ENCODE results near the gene PTPN6. TPM values are rescaled to one million over a fixed set of nuclear protein-coding genes. Genes with fewer than 3 reads are reported as not detected.

Gene PTPN6
- total RNA-seq, 1 donor from 2014 or later = 3.2 TPM

GRCh38 chr12:6923003-6923732 is 28.0 kb upstream of the PTPN6 start:
- DNase-seq (ENCODE audit: low read depth in 2 of 2) = no peak

- no peak for DNase-seq (ENCODE audit: low read depth in 2 of 2)
Observed at GRCh38 chr12:6923851-6924250, 27.3 kb upstream of the PTPN6 start.

DNA sequence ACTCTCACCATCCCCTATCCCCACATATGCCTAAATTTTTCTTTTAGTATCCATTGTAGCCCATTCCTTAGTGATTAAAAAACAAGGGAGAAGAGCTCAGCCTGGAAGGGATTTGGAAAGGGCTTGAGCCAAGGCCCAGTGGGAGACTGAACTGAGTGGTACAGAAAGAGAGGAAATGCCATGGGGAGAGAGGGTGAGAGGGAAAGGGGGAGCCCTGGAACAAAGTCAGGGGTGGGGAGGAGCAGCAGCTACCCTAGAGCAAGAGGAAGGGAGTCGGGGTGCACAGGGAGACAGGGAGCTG is 26.0 kb upstream of the PTPN6 start:
- DNase-seq (ENCODE audit: low read depth in 2 of 2) = peak in 1 of 2 donors; percentile 29

GRCh38 chr12:6925540-6926279 is 25.4 kb upstream of the PTPN6 start:
- peak in 1 of 2 donors; percentile 87 for DNase-seq (ENCODE audit: low read depth in 2 of 2)

DNA sequence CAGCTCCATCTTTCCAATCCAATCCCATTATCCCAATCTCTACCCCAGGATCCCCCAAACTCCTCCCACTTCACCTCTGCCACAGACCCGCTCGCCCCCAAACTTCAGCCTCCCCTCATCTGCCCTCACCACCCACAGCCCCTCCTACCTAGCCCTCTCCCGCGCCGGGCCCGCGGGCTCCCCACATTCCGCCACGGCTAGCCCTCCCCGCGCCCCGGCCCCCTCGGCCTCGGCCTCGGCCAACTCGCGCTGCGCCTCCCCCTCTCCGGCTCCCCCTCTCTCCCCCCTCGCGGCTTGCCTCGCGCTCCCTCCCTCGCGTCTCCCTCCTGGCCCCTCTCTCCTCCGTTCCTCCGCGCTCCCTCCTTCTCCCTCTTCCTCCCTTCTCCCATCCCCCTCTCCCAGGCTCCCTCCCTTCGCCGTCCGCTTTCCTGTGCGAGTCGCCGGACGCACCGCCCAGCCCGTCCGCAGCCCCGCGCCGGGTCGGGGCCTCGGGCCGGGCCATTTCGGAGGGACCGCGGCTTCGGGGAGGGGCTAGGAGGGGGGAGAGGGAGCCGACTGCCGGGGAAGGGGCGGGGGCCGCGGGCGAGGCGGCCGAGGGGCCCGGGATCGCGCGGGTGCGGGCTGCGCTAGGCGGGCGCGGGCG is 23.7 kb upstream of the PTPN6 start, which contains the start of gene ATN1:
Gene ATN1 (plus strand): TSS at position 581 of the 643 bp plus-strand sequence. CDS start 6,043 bp downstream, outside the sequence.
- DNase-seq (ENCODE audit: low read depth in 2 of 2) = peak; percentile 72 to 76

DNA sequence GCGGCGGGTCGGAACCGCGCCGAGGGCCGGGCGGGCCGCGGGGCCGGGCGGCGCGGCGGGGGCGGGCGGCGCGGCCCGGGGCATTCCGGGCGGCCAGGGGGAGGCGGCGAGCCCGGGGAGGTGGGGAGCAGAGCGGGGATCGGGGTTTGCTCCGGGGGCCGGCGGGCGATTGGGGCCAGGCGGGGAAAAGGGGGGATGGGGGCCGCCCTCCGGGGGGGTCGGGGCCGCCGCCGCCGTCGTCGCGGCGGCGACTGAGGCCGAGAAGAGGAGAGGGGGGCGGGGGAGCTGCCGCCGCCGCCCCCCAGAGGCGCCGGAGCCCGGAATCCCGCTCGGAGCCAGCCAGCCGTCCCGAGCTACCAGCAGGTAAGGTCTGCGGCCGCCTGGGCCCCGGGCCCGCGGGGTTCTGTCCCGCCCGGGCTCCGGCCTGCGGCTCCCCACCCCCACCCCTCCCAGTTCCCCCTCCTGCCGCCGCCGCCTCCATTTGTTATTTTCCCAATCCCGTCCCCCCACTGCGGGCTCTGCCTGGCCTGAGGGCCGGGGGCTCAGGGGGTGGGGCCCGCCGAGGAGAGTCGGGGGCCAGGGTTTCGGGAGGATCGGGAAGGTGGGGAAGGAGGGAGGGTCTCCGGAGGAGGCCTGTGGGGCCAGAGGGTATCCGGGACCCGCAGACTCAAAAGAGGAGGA is 23.0 kb upstream of the PTPN6 start:
- DNase-seq (ENCODE audit: low read depth in 2 of 2) = no peak

DNA sequence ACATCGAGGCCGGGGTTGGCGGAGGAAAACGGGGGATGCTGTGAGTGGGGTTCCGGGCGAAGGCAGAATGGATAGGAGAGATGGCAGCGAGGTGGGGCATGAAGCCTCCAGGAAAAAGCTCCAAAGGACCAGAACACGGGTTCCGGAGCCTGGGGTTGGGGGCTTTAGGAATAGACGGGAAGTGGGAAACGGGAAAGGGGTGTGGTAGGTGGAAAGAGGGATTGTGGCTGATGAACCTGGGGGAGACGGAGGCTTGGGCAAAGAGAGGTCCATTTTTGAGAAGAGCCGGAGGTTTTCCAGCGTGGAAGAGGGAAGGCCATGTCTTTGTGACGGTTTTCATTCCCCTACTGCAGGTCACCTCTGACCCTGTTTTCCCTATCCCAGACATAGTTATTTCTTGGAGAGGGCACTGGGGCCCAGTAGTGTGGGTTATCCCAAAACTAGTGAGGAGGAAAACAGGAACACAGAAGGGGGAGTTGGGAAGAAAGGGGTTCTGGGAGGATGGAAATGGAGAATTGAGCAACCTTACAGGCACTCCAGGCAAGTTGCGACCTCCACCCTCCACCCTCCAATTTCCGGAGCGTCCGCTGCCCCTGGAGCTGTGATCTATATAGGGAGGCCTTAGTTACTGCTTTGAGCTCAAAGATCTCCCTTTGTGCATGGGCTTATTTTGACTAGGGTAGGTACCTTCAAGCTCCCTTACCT is 22.3 kb upstream of the PTPN6 start:
- no peak for DNase-seq (ENCODE audit: low read depth in 2 of 2)

DNA sequence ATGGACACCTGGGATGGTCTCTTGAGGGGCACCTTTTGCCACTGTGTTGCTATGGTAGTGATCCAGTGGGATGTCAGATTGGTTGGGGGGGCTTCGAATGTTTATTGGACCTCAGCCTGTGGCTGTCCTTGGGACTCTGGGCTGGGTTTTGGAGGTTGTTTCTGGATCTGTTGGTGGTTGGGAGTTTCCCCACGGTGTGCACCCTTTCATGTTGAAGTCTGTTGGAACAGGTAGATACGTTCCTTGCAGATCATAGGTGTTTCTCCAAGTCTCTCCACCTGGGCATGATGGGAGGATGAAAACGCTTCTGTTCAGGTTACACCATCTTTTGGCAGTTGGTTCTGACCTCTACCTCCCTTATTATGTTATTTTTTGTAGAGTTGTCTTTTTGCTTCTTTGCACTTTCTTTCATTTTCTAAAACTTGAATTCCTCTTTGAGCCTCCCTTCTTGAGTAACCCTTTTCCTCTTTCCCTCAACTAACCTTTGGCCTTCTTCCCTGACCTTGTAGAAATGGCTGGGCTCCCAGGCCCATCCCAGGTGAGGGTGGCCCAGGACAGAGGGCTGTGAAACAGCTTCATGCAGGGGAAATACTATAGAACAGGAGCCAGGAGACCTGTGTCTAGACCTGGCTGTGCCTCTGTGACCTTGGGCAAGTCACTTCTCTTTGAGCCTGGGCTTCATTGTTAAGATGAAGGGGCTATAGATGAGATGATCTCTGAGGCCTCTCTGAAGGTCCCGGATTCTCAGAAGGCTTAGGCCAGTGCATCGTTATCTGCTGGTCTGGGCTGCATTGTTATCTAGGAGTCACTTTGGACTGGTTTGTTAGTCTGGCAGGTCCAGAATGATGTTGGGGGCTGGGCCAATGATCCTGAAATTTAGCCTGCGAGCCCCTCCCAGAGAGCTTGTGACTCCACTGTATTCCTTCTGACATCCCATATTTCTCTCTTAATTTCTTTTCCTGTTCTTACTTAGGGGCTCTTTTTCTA is 21.4 kb upstream of the PTPN6 start:
- no peak for DNase-seq (ENCODE audit: low read depth in 2 of 2)

GRCh38 chr12:6932766-6933165 is 18.4 kb upstream of the PTPN6 start:
- DNase-seq (ENCODE audit: low read depth in 2 of 2) = no peak

GRCh38 chr12:6934110-6934509 is 17.0 kb upstream of the PTPN6 start:
- peak; percentile 62 to 66 for DNase-seq (ENCODE audit: low read depth in 2 of 2)

GRCh38 chr12:6935371-6936193 is 15.6 kb upstream of the PTPN6 start:
- DNase-seq (ENCODE audit: low read depth in 2 of 2) = no peak

DNA sequence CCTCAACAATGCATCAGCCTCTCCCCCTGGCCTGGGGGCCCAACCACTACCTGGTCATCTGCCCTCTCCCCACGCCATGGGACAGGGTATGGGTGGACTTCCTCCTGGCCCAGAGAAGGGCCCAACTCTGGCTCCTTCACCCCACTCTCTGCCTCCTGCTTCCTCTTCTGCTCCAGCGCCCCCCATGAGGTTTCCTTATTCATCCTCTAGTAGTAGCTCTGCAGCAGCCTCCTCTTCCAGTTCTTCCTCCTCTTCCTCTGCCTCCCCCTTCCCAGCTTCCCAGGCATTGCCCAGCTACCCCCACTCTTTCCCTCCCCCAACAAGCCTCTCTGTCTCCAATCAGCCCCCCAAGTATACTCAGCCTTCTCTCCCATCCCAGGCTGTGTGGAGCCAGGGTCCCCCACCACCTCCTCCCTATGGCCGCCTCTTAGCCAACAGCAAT is 14.9 kb upstream of the PTPN6 start:
- no peak for DNase-seq (ENCODE audit: low read depth in 2 of 2)

DNA sequence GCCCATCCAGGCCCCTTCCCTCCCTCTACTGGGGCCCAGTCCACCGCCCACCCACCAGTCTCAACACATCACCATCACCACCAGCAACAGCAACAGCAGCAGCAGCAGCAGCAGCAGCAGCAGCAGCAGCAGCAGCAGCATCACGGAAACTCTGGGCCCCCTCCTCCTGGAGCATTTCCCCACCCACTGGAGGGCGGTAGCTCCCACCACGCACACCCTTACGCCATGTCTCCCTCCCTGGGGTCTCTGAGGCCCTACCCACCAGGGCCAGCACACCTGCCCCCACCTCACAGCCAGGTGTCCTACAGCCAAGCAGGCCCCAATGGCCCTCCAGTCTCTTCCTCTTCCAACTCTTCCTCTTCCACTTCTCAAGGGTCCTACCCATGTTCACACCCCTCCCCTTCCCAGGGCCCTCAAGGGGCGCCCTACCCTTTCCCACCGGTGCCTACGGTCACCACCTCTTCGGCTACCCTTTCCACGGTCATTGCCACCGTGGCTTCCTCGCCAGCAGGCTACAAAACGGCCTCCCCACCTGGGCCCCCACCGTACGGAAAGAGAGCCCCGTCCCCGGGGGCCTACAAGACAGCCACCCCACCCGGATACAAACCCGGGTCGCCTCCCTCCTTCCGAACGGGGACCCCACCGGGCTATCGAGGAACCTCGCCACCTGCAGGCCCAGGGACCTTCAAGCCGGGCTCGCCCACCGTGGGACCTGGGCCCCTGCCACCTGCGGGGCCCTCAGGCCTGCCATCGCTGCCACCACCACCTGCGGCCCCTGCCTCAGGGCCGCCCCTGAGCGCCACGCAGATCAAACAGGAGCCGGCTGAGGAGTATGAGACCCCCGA is 14.3 kb upstream of the PTPN6 start:
- DNase-seq (ENCODE audit: low read depth in 2 of 2) = peak in 1 of 2 donors; percentile 46

GRCh38 chr12:6937481-6938352 is 13.4 kb upstream of the PTPN6 start:
- DNase-seq (ENCODE audit: low read depth in 2 of 2) = peak; percentile 98

- DNase-seq (ENCODE audit: low read depth in 2 of 2) = no peak
Observed at GRCh38 chr12:6938353-6939190, 12.6 kb upstream of the PTPN6 start.

- DNase-seq (ENCODE audit: low read depth in 2 of 2) = no peak
Observed at GRCh38 chr12:6939191-6939540, 12.0 kb upstream of the PTPN6 start.

Measured in lung microvascular endothelial cell (primary cell).